HG02588 (cell line): ENCODE measurements around the gene TCL1A.

Source experiments
- ATAC-seq: cut with Tn5 transposase; IDR thresholded peaks from one replicate; pipeline ENCODE4 v1.9.1; 2021; ENCODE audit warnings: mild to moderate bottlenecking, moderate library complexity; ENCODE audit not compliant: unreplicated experiment

The TCL1A gene

GRCh38 chr14:95707327-95707726 lies 6.6 kb downstream of the TCL1A start:
- no peak for ATAC-seq

GRCh38 chr14:95705518-95705917 lies 8.4 kb downstream of the TCL1A start:
- no peak for ATAC-seq

- no peak for ATAC-seq
These were observed 10.1 kb downstream of the TCL1A start for GRCh38 chr14:95703805-95704204.

- no peak for ATAC-seq
These were observed 10.6 kb downstream of the TCL1A start for GRCh38 chr14:95703341-95703740.

GRCh38 chr14:95701846-95702221 lies 12.1 kb downstream of the TCL1A start:
- ATAC-seq = no peak

GRCh38 chr14:95700221-95700976 lies 13.5 kb downstream of the TCL1A start:
- ATAC-seq = no peak

GRCh38 chr14:95699412-95699811 lies 14.5 kb downstream of the TCL1A start:
- no peak for ATAC-seq

GRCh38 chr14:95698287-95698686 lies 15.6 kb downstream of the TCL1A start:
- ATAC-seq = no peak

GRCh38 chr14:95697764-95698163 lies 16.2 kb downstream of the TCL1A start:
- peak; percentile 63 for ATAC-seq

- ATAC-seq = no peak
These were observed 17.2 kb downstream of the TCL1A start for GRCh38 chr14:95696741-95697140.

- no peak for ATAC-seq
These were observed 18.0 kb downstream of the TCL1A start for GRCh38 chr14:95695913-95696312.

GRCh38 chr14:95695051-95695450 lies 18.9 kb downstream of the TCL1A start:
- ATAC-seq = no peak

GRCh38 chr14:95692109-95692508 lies 21.8 kb downstream of the TCL1A start:
- ATAC-seq = no peak

- ATAC-seq = no peak
These were observed 22.3 kb downstream of the TCL1A start for GRCh38 chr14:95691591-95691990.

- ATAC-seq = no peak
These were observed 23.1 kb downstream of the TCL1A start for GRCh38 chr14:95690815-95691214.

- ATAC-seq = no peak
These were observed 24.5 kb downstream of the TCL1A start for GRCh38 chr14:95689441-95689840.

GRCh38 chr14:95686935-95687334 lies 27.0 kb downstream of the TCL1A start:
- ATAC-seq = no peak

- ATAC-seq = no peak
These were observed 27.7 kb downstream of the TCL1A start, which contains the start of gene TCL1B for GRCh38 chr14:95685978-95686922. TSS of gene TCL1B (plus strand) at chr14:95686426. CDS start at chr14:95686468, 42 bp downstream.

GRCh38 chr14:95683793-95684192 lies 30.1 kb downstream of the TCL1A start:
- ATAC-seq = no peak

GRCh38 chr14:95681153-95681552 lies 32.8 kb downstream of the TCL1A start:
- ATAC-seq = no peak

- ATAC-seq = no peak
These were observed 33.8 kb downstream of the TCL1A start for GRCh38 chr14:95679998-95680735.
